Activated B cell treated with CpG ODN at 0.5 μM for 24 hours (primary cell): ENCODE measurements around the gene GDF2. TPM values are rescaled to one million over a fixed set of nuclear protein-coding genes. Genes with fewer than 3 reads are reported as not detected.

ENCODE experiments used
- ATAC-seq: fragments of 200-7000 bp; cut with Tn5 transposase; one replicate; pipeline ENCODE4 v1.10.0; 2021; ENCODE audit warnings: low read depth, mild to moderate bottlenecking, moderate library complexity
- CTCF ChIA-PET: fragments of 350-600 bp; sonication (Branson Sonifier 250); formaldehyde crosslinking; loops from one replicate; lab custom pipeline; 2021; ENCODE audit warnings: antibody characterized with exemption; lab: Charles Lee
- POLR2A ChIA-PET: fragments of 350-600 bp; sonication (Branson Sonifier 250); formaldehyde crosslinking; loops from one replicate; lab custom pipeline; 2021; ENCODE audit warnings: antibody characterized with exemption; lab: Charles Lee
- DNase-seq: peaks from one replicate; pipeline ENCODE4 v3.0.0; 2022
- H3K27ac Mint-ChIP-seq: one replicate; pipeline ENCODE4 v1.8.0; 2020; ENCODE audit warnings: mixed read lengths
- H3K27me3 Mint-ChIP-seq: one replicate; pipeline ENCODE4 v1.8.0; 2021; ENCODE audit warnings: mixed read lengths
- H3K36me3 Mint-ChIP-seq: one replicate; pipeline ENCODE4 v1.8.0; 2021; ENCODE audit warnings: low read depth, mixed read lengths
- H3K4me1 Mint-ChIP-seq: one replicate; pipeline ENCODE4 v1.8.0; 2021; ENCODE audit warnings: mixed read lengths
- H3K4me3 Mint-ChIP-seq: one replicate; pipeline ENCODE4 v1.8.0; 2020; ENCODE audit warnings: mild to moderate bottlenecking, mixed read lengths
- H3K9me3 Mint-ChIP-seq: one replicate; pipeline ENCODE4 v1.8.0; 2020; ENCODE audit warnings: mixed read lengths
- CTCF ChIP-seq: fragments of 200-600 bp; IDR thresholded peaks from one replicate; pipeline ENCODE4 v1.8.0; 2022; ENCODE audit warnings: antibody characterized with exemption, mild to moderate bottlenecking
- intact Hi-C: fragments of 100-400 bp; cut with micrococcal nuclease; formaldehyde crosslinking; loops from one replicate; pipeline ENCODE4 v1.15.1; 2024
- total RNA-seq: library from RNA; stranded (reverse); gene quantifications from 2 replicates; pipeline ENCODE4 v1.2.3, GENCODE V29; 2022

Gene GDF2
- total RNA-seq, 1 donor from 2014 or later, result not detected

- Mint-ChIP-seq H3K4me3 (no peak overlapping the region), H3K4me1 (no peaks in the 10 kb centered on the region), H3K27me3 (no peaks in the 10 kb centered on the region), H3K36me3 (no peaks in the 10 kb centered on the region), H3K9me3 (no peaks in the 10 kb centered on the region), H3K27ac (no peak overlapping the region)
- POLR2A ChIA-PET, result no interaction called here
- CTCF ChIA-PET, result no interaction called here
- ATAC-seq, result no peak
- TF ChIP-seq CTCF, result no peak
- no peak for DNase-seq
- intact Hi-C loops, result no loop called here
These were observed 27.3 kb downstream of the GDF2 start for GRCh38 chr10:47349516-47349915.

- no peak for ATAC-seq
- CTCF ChIA-PET, result no interaction called here
These were observed 27.7 kb downstream of the GDF2 start for GRCh38 chr10:47349941-47350371.

GRCh38 chr10:47350671-47351640 lies 28.7 kb downstream of the GDF2 start:
- DNase-seq, result no peak
- CTCF ChIA-PET, result no interaction called here
- intact Hi-C loops, result no loop called here

More at GRCh38 chr10:47349941-47350371, 27.7 kb downstream of the GDF2 start:
- TF ChIP-seq CTCF, result no peak
- Mint-ChIP-seq H3K4me1 (no peaks in the 10 kb centered on the region), H3K27me3 (no peaks in the 10 kb centered on the region), H3K9me3 (no peaks in the 10 kb centered on the region), H3K36me3 (no peaks in the 10 kb centered on the region), H3K27ac (no peak overlapping the region), H3K4me3 (no peak overlapping the region)
- intact Hi-C loops, result no loop called here
- no peak for DNase-seq
- POLR2A ChIA-PET, result no interaction called here

GRCh38 chr10:47351899-47352815 lies 29.9 kb downstream of the GDF2 start:
- Mint-ChIP-seq H3K4me1 (no peaks in the 10 kb centered on the region), H3K9me3 (no peaks in the 10 kb centered on the region), H3K4me3 (no peak overlapping the region), H3K36me3 (no peaks in the 10 kb centered on the region), H3K27ac (no peak overlapping the region), H3K27me3 (no peaks in the 10 kb centered on the region)
- ChIA-PET POLR2A (no interaction called here), CTCF (interaction anchor here (1.1 to 1.8 kb wide), 2 partner anchors 11 to 13 kb away, joined by 3 to 6 read pairs; no protein-coding TSS in a partner anchor)
- intact Hi-C loops, result no loop called here
- TF ChIP-seq CTCF, result no peak
- DNase-seq, result no peak
- ATAC-seq, result no peak

More at GRCh38 chr10:47350671-47351640, 28.7 kb downstream of the GDF2 start:
- ATAC-seq, result no peak
- Mint-ChIP-seq H3K4me1 (no peaks in the 10 kb centered on the region), H3K4me3 (no peak overlapping the region), H3K27ac (no peak overlapping the region), H3K36me3 (no peaks in the 10 kb centered on the region), H3K9me3 (no peaks in the 10 kb centered on the region), H3K27me3 (no peaks in the 10 kb centered on the region)
- POLR2A ChIA-PET, result no interaction called here
- TF ChIP-seq CTCF, result no peak
